NCI-H2171 treated with DMSO at 0.1 percent for 48 hours (cell line): ENCODE data around the gene PLG.
"Not testable (repeated sequence)": the region's sequence is repeated elsewhere in the genome, so short reads cannot be mapped to it uniquely, and the experiment has no call there.

ENCODE experiments used
- DNase-seq: peaks from one replicate; lab custom pipeline; 2025; lab: John Stamatoyannopoulos, UW

PLG gene

DNA sequence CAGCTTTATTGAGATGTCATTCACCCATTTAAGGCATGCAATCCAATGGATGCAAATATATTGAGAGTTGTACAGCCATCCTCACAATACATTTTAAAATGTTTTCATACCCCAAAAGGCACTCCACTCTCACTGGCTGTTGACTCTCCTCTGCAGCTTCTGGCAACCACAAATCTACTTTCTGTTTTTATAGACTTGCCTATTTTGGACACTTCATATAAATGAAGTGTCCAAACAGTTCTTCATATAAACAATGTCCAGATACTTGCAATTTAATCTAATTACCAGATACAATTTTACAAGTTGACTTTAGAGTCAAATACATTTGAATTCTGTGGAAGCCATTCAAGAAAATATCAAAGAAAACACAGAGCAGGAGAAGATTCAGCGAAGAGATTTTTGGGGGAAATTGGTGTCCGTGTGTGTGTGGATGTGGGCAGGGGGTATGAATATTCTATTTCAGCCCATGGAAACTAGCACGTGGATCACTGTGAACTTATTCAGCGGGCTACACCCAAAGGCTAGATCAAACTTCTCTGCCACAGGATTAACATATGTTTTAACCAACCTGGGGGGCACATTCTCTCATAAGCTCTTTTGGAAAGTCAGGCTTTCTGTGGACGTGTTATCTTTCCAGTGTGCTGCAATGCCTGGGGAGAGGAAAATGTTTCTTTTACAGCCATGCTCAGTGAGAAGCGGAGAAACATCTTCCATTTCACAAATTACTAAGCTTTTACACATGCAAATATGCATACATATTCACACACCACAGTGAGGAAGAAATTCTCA lies 73.9 kb downstream of the PLG start:
- DNase-seq, result no peak

DNA sequence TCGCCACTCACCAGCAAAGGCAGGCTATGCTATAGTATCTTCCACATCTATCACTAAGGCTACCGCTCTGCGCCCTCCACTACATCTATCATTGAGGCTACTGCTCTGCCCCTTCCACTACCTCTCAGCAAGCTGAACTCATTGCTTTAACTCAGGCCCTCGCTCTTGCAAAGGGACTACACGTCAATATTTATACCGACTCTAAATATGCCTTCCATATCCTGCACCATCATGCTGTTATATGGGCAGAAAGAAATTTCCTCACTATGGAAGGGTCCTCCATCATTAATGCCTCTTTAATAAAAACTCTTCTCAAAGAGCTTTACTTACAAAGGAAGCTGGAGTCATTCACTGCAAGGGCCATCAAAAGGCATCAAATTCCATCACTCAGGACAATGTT lies 77.1 kb downstream of the PLG start:
- DNase-seq, result not testable (repeated sequence)

DNA sequence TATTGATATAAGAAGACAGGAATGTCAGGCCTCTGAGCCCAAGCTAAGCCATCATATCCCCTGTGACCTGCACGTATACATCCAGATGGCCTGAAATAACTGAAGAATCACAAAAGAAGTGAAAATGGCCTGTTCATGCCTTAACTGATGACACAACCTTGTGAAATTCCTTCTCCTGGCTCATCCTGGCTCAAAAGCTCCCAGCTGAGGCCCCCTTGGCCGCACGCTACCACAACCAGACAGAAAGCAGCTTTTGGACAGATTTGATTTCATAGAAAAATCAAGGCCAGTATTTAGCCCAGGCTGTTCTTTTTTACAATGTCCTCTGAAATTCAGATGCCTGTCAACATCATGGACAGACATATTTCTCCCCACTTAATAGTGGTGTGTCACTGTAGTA lies 78.6 kb downstream of the PLG start:
- DNase-seq, result not testable (repeated sequence)

DNA sequence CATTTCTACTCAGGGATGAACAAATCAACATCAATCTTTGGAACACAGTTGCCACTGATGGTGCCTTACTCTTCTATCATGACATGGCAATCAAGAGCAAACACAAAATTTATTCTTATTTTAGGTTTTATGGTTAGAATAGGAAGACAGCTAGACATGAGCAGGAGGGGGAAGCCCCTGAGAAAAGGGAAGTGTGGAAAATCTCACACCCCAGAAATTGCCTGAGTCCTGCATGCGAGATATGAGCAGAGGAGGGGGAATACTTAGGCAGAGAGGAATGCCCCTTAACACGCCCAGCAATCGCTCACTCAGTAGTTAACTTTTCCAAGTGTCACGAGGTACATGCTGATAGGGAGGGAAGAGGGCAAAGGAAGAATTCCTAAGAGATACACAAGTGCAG lies 79.3 kb downstream of the PLG start:
- no peak for DNase-seq

DNA sequence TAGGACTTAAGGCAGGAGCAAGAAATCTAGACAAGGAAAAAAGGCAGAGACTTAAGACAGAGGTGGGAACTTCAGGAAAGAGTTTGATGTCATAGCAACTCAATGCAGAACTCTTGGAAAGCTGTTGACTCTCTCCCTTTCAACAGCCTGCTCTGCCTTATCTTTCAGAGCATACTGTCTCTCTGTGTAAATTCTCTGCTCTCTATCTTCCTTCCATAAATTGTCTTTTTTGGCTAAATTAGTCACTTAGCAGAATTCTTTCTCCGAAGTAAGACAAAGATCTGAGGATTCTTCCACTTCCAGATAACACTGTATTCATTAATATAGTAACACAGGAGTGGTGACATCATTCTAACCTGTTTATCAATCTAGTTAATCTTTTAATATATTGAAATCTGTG lies 80.2 kb downstream of the PLG start:
- no peak for DNase-seq

DNA sequence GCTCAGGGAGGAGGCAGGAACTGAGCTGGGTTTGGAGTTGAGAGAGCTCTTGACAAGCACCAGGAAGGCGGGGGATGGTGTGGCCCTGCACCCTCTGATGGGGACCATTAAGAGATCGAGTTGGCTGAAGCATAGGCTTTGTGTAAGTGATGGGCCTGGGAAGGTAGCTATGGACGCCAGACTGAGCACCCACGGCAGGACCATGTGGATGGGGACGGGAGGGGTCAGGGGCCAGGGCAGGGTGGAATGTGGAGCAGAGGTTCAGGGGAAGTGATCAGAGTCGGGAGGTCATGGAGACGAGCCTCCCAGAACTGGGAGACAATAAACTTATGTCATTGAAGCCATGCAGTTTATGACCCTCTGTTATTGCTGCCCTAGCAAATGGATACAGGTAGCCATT lies 81.7 kb downstream of the PLG start:
- DNase-seq, result no peak

DNA sequence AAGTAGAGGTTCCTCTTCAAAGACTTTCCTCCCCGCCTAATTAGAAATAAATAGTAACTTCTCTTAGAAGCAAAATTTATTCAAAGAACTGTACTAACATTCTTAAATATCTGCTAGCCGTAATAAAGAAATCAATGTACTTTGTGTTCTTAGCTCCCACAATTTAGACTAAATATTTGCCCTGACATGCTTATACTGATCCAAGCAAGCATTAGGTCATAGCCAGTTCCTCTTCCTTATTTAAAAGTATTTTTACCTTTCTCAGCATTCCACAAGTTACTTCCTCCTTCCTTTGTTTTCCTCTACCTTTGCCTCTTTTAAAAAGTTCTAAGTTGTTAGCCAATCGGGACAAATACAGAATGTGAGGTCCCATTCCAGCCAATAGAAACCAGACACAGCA lies 86.1 kb downstream of the PLG start:
- DNase-seq, result not testable (repeated sequence)

DNA sequence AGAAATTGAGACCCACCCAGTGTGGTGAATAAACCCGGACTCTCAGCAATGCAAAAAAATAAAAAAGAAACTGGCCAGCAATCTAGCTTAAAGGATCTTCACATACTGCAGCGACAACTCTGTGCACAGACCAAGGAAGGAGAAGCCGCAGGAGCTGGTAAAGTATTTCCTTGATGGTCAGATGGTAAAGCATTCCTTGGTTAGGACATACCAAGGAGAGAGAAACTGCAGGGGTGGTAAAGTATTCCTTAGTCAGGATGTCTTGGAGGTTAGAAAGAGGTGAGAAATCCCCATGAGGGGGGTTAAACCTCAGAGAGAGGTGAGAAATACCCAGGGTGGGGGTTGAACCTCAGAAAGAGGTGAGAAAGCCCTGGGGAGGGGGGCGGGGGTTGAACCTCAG lies 86.8 kb downstream of the PLG start:
- DNase-seq, result no peak

DNA sequence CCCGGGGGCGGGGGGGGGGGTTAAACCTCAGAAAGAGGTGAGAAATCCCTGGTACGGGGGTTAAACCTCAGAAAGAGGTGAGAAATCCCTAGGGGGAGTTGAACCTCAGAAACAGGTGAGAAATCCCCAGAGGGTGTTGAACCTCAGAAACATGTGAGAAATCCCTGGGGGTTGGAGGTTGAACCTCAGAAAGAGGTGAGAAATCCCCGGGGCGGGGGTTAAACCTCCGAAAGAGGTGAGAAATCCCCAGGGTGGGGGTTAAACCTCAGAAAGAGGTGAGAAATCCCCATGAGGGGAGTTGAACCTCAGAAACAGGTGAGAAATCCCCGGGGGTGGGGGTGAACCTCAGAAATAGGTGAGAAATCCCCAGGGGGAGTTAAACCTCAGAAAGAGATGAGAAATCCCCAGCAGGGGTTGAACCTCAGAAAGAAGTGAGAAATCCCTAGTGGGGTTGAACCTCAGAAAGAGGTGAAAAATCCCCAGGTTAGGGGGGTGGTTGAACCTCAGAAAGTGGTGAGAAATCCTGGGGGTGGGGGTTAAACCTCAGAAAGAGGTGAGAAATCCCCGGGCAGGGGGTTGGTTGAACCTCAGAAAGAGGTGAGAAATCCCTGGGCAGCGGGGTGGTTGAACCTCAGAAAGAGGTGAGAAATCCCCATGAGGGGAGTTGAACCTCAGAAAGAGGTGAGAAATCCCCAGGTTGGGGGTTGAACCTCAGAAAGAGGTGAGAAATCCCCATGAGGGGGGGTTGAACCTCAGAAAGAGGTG lies 87.4 kb downstream of the PLG start:
- no peak for DNase-seq

DNA sequence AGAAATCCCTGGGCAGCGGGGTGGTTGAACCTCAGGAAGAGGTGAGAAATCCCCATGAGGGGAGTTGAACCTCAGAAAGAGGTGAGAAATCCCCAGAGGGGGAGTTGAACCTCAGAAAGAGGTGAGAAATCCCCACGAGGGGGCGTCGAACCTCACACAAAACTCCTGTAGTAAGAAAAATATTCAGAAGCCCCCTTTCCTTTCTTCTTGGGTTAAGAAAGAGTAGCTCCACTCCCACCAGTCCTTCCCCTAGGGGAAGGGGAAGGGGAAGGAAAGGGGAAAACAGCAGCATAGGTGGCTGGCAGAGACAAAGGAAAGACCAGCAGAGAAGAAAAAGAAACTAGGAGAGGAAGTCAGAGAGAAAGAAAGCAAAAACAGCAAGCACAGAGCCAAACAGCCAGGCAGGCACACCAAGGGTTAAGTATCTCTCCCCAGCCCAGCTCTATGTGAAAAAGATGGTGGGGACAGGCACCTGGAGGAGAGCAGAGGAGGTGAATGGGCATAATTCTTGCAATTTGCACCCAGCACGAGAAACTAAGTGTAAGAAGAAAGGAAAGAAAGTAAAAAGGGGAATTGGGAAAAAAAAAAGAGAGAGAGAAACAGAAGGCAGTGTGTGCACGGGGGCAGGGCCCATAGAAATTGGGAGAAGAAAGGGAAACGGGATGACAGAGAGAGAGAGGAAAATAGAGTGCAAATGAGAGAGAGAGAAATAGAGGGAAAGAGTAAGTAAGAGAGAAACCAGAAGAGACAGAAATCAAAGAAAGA lies 88.2 kb downstream of the PLG start:
- DNase-seq, result no peak

DNA sequence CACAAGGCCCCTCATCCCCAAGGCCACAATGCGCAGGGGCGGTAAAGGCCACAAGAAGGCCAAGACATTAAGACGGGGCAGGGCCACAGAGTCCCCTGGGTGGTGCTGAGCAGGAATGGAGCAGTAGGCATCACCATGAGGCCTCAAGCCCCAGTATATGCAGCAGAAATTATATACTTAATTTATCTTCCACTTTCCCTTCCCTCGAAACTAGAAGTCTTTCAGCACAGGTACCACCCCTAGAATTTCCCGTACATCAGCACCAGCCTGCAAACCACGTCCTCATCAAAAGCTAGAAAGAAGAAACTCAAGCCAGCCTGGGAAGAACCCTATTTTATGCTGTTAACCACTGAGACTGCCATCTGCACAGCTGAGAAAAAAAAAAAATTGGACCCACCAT lies 89.4 kb downstream of the PLG start:
- peak; percentile 16 for DNase-seq

DNA sequence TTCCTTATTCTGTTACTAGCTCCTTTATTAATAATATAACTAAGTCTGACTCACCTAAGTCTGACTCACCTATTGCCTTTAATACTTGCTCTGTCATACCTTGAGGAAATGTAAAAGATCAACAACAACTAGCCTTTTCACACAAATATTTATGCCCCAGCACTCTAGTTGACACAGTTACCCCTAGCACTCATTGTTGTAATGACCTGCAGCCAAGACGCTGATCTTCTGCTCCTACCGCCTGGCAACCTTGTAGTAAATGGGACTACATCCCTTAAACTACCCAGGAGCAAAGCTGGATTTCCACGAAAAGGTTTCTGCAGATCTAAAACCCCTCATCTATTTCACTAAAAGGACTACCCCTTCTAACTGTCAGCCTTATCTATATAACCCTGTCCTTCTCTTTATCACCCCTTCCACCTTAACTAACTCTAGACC lies 90.0 kb downstream of the PLG start:
- DNase-seq, result no peak

DNA sequence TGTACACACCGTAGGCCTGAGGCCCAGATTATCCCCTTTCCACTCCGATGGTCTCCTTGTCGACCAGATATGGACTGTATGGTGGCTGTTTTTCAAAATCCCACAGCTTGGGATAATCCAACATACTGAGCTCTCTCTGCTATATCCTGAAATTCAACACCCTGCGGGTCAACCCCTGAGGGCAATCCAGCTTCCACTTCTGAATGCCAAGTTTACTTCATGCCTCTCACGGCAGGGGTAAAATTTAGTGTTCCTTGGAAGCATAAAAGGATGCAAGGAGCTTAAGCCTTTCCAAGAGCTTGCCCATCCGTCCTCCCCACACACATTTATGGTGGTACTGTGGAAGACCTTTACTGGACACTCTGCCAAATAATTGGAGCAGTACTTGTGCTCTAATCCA lies 90.7 kb downstream of the PLG start:
- DNase-seq, result no peak

DNA sequence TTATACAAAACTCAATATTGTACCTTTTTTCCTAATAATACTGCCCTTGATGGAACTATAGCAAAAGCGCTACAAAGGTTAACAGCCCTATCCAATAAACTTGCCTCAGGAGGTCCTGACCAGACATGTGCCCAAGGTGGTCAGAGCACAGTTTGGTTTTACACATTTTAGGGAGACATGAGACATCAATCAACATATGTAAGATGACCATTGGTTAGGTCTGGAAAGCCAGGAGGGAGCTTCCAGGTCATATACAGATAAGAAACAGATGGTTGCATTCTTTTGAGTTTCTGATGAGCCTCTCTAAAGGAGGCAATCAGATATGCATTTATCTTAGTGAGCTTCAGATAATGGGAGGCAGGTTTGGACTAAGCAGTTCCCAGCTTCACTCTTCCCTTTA lies 91.6 kb downstream of the PLG start:
- no peak for DNase-seq

DNA sequence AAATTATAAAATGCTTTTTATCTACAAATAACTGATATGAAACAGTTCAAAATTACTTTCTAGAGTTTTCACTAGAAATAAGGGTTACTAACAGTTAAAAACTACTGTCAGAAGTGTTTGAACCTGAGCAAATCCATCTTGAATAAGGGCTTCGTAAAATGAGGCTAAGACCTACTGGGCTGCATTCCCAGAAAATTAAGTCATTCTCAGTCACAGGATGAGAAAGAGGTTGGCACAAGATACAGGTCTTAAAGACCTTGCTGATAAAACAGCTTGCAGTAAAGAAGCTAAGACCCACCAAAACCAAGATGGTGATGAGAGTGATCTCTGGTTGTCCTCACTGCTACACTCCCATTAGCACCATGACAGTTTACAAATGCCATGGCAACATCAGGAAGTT lies 93.7 kb downstream of the PLG start:
- no peak for DNase-seq

DNA sequence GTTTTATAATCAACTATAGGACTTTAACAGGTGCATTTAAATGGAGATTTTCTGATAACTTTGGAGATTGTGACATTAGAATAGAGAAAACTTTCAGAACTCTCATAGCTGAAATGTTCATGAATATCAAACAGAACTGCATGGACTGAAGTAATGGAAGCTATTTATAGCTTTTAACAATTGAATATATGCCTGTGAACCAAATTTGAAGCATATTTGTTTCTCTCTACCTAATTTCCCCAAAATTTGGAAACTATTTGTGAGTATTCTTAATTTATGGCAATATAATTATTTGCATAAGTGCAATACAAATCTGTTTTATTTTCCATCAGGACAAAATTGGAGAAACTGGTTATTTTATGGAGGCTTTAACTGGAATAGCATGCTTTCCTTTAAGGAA lies 96.6 kb downstream of the PLG start:
- DNase-seq, result no peak

DNA sequence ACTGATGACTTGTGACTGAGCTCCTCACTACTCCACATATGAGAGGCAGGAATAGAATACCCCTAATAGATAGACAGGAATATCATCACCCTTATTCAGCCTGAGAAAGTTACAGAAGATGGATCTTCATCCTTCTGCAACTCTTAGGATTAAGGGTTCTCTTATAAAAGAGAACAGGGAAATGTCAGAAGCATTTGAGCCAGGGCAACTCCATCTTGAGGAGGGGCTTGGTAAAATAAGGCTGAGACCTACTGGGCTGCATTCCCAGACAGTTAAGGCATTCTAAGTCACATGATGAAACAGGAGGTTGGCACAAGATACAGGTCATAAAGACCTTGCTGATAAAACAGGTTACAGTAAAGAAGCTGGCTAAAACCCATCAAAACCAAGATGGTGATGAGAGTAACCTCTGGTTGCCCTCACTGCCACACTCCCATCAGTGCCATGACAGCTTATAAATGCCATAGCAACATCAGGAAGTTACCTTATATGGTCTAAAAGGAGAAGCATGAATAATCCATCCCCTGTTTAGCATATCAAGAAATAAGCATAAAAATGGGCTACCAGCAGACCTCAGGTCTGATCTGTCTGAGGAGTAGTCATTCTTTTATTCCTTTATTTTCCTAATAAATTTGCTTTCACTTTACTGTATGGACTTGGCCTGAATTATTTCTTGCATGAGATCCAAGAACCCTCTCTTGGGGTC lies 97.9 kb downstream of the PLG start:
- DNase-seq, result no peak

DNA sequence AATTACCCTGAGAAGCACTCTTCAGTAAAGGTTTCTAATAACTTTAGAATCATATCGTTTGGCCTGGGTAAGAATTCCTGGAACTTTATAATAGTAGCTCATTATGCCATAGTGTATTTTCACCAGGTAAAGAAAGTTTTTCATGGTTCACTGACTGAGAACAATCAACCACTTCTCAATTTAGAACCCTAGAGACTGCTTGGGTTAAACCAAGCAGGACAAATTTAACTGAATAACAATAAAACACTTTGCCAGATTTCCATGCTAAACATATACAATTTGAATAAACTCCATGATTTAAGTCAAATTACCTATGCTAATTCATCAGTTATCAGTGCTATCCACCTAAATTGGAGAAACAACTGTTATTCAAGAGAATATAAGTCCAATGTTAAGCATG lies 99.4 kb downstream of the PLG start:
- peak; percentile 43 for DNase-seq

DNA sequence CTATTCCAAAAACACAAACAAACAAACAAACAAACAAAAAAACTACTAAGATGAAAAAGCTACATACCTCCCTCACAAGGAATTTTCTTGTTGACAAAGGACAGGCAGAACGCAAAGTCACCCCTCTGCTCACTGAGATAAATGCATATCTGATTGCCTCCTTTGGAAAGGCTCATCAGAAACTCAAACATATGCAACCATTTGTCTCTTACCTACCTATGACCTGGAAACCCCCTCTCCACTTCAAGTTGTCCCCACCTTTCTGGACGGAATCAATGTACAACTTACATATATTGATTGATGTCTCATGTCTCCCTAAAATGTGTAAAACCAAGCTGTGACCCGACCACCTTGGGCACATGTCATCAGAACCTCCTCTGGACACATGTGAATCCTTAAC lies 100.0 kb downstream of the PLG start:
- not testable (repeated sequence) for DNase-seq
